ENCODE measurements around the gene TOM1L2.

The TOM1L2 gene

DNA sequence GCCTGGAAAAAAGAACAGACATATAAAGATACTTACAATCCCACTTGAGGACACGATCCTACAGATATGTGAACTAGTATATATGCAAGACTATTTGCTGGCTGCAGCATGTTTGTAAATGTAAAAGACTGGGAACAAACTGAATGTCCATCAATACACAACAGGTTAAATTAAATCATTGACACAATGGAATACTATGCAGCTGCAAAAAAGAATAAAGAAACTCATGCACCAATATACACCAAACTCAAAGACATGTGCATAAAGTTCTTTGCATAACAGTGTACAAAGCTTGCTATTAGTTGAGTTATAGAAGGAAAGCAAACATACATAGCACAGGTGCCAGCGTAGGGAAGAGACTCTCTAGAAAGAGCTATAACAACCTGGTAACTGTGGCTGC lies 73.5 kb downstream of the TOM1L2 start:
- DNase-seq (ENCODE audit: low read depth): no peak

DNA sequence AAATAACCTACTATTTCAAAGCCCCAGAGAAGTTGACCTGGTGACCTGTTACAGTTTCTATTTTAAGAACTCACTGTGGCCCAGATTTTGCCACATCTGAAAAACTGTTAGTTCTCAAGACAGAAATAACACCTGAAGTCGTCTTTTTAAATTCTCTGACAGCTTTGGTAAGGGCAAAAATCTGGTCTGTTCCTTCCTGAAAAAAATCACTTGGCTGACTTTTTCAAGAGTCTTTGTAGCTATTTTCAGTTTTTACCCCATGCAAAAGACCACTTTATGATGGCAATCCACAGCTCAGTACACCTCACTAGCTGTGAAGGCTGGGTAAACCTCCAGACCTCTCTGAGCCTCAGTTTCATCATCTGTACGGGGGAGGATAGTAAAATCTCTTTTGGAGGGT lies 74.8 kb downstream of the TOM1L2 start:
- no peak for DNase-seq (ENCODE audit: low read depth)

DNA sequence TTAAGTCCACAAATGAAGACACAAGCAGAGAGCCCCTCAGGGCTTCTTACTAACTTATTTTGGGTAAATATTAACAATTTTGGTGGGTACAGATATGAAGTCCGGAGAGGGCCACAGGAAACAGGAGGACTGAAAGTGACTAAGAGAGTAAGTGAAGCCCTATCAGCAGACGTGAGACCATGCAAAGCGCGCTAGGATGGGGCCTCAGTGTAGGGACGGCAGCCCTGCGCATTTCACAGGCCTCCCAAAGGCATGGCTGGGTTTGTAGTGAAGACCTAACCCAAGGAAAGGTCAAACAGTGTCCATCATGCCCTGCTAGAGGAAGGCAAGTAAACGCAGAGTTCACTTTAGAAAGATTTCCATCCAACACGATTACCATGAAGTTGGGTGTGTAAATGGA lies 75.5 kb downstream of the TOM1L2 start:
- DNase-seq (ENCODE audit: low read depth): no peak

DNA sequence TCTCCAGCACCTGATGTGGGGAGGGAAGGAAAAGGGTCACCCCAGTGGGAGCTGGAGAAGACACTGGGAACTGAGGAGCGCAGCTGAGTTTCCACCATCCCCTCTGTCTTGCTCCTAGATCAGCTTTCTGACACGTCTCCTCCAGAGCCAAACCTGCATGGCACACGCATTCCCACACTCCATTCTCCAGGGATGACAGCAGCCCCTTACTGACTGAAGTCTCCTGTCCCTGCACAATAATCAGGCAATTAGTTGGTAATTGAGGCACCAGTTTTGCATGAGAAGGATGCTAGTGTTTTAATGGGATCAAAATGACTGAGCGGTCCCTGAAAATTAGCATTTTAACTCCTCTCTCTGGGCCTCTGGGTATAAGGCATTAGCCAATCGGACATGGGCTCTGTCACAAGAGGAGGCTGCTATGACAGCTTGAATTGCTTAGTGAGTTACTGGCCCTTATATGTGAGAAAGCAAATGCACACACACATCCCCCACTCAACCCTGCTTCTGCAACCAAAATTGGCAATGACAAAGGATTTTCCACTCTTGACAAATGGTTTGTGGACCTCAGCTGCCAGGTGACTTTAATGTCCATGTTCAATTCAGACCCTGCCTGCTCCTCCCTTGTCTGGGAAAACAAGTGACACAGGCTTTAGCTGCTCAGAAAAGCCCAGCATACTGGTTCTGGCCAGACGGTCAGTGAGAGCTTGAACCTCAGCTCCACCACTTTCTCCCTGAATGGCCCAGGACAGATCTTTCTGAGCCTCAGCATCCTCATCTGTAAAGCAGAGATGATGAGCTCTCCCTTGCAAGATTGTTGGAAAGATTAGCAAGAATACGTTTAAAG lies 78.2 kb downstream of the TOM1L2 start:
- no peak for DNase-seq (ENCODE audit: low read depth)

DNA sequence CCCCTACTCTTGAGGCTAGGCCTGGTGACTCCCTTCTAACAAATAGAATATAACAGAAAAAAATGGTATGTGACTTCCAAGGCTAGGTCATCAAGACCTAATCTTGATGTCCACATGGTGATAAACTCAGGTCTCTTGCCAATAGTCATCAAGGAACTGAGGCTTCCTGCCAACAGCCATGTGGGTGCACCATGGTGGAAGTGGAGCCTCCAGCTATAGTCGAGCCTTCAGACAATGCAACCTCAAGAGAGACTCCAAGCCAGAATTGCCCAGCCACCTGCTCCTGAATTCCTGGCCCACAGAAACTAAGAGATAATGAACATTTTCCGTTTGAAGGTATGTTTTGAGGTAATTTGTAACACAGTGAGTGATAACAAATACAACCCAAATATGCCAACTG lies 79.5 kb downstream of the TOM1L2 start:
- DNase-seq (ENCODE audit: low read depth): no peak

DNA sequence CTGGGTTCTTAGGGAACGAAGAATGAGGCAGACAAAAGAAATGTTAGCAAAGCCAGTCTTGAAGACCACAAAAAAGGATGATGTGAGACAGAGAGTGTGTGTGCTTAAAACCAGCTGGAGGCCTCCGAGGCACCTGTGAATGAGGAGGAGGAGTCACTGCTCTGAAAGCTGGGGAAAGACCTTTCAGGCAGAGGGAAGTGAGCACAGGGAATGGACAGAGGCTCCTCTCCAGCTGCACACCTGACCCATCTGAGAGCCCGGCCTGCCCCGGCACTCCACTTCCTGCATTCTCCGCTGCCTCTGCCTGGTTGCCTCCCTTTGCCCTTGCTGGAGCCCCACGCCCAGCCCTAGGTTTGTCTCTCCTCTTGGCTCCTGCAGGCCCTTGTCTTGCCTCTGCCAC lies 80.2 kb downstream of the TOM1L2 start:
- no peak for DNase-seq (ENCODE audit: low read depth)

DNA sequence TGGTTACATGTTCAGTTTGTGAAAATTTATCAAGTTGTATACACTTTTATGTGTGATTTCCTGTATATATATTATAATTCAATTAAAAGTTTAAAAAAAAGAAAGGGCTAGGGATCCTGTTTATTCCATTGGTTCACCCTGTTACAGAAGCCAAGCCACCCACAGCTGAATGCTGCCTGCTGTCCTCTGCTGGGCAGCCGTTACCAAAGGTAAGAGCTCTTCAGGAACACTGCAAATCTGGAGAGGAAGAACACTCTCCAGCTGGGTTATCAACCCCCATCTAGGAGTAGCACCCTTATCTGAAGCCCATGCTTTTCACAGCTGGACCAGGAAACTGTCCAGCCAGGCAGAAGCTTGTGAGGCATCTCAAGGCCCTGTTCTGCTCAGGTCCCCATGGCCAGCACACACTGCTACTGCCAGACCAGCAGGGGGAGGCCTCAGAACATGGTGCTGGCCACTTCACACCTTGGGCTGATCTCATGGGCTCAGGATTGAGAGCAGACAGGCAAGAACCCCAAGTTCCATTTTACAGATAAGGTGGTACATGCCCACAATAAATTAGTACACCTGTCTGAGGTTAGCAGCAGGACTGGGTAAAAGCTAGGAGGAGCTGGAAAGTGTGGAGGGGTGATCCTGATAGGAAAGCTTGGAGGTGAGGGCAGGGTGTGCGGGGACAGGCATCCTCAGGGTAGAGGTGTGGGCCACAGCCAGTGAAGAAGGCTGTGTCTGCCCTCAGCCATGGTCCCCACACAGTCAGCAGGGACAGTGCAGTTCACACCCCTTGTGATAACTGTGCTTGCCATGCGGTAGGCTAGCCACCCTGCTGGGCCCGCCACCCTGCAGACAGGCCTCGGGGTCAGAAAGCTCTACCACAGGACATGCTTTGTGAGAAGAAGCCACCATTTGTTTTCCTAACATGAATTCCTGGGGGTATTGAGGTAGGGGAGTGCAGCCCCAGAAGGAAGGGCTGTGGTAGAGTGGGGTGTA lies 81.1 kb downstream of the TOM1L2 start:
- no peak for DNase-seq (ENCODE audit: low read depth)

DNA sequence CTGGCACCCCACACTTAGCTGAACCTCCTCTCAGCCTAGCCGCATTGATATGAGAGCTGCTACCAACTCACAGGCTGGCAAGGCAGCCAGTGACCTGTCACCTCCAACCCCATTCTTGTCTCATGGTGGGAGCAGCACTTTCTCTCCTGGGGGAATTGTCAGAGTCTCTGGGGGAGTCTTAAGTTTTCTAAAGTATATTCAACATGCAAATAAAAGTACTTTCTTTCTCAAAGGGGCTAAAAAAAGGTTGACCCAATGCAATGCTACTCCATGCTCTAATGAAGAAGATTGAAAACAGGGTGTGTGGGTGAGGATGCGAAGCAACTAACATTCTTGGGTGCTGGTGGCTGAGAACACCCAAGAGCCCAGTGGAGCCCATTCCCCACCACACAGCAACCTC lies 82.3 kb downstream of the TOM1L2 start:
- no peak for DNase-seq (ENCODE audit: low read depth)

DNA sequence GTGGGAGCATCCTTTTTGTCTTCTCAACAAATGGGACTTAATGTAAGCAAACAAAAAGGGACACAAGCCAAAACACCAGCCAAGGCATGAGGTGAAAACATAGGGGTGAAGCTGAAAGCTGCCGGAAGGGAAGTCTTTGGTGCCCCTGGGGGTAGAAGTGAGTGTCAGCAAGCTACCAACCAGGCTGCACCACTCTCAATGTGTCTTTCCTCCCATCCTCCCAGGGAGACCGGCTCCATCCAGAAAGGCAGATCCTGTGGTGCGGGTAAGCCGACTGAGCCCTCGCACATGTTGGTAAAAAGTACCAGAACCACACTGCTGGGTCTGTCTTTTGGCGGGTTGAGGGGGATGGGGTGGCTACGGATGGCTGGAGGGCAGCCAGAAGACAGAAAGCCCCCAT lies 83.4 kb downstream of the TOM1L2 start:
- no peak for DNase-seq (ENCODE audit: low read depth)

DNA sequence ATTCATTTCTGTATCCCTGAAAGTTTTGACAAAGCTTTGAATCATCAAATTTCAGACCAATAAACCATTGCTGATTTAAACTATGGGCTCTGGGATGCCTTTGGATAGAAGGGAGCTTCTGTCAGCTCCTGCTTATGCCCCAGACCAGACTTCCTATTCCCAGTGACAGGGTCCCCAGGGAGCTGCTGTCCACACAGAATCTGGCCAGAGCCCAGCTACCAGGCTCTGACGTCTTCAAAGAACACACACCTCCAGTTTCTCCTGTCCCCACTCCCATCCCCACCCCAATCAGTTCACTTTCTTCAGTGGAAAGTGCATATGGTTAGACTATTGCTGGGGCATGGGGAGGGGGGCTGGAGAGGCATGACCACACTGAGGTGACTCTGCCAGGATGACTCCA lies 83.8 kb downstream of the TOM1L2 start:
- DNase-seq (ENCODE audit: low read depth): no peak

DNA sequence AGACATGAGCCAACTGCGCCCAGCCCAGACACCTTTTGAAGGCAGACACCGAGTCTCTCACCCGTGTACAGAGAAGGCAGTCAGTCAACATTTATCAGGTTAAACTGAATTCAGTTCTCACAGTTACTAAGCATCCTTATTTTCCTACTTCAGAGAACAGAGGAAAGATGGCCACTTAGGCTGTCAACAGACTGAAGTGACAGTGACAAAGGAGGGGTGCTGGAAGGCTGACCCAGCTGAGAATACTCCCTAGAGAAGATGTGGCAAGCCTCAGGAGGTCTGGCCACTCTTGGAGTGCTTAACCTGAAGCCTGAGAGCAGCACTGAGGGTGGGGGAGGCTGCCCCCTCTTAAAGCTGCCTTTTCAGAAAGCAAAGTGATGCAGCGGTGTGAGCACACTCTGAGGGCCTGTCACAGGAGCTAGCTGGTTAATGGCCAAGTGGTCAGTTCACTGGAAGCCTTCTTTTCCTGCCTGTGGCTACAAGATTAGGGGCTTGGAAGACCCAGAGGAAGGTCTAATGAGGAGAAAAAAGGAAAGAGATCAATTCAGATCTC lies 84.4 kb downstream of the TOM1L2 start:
- no peak for DNase-seq (ENCODE audit: low read depth)

DNA sequence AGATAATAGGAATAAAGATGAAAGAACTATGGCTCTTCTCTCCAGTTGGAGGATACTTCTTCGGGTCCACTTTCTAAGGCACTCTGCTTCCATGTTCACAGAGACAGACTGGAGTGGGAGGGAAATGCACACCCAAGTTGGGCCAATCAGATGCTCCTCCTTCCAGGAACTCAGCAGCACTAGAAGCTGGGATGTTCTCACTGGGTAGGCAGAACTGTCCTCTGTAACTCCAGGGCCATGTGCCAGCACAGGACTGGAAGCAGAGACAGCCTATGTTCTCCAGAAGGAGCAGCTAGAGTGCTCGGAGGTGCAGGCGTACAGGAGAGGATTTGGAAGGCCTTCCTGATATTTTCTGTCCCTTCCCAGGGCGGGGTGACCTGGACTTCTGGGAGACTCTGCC lies 85.5 kb downstream of the TOM1L2 start:
- no peak for DNase-seq (ENCODE audit: low read depth)

DNA sequence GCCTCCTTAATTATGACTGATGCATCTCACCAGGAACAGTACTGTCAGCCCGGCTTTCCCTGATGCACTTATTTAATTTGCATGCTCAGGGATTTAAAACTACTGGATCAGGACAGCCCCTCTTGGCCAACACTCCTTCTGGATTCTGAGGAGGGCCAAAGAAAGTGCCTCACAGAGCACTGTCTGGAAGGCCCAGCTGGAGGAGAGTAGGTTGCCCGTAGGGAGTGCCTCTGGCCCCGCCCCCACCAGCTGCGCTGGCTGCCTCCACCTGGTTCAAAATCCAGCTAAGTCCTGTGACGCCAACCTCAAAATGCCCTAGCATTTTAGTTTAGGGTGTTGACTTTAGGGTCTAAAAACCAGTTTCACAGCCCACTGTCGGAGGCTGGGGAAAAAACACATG lies 86.0 kb downstream of the TOM1L2 start:
- DNase-seq (ENCODE audit: low read depth): no peak

DNA sequence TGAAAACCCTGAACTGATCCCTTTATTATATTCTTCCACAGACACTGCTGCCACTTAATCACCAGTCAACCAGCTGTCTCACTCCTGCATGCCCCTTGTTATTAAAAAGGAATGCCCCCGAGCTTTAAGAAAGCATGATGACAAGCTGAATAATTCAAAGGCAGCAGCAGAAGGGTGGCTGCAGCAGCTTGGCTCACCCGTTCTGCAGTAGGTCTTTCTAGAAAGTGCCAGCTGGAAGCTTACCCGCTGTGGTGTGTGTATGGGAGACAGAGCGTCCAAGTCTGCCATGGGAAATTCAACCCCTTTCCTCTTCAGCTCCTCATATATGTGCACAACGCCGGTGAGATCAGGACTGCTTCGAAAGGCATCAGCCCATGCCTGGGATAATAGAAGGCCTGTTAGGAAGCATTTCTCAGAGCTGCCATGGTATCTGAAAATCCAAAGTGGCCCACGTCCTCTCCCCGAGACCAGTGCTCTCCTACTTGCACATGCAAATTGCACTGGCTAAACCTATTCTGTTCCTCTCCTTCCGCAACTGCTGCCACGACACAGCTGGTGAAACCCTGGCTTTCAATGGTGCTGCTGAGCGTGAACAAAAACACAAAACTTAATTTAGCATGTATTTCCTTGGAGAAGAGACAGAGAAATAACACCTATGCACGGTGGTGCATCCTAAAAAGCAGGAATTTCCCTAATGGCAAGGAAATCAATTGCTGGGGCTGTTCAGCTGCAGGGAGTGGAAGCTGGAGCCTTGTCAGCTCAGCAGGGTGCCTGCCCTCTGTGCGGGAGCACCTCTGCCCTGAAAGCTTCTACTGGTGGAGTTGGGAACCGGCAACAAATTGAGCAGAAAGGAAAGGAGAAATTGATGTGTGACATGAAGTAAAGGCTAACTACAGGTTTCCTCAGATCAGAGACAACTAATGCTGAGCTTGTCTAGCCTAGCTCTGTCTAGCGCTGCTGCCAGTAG lies 87.5 kb downstream of the TOM1L2 start:
- no peak for DNase-seq (ENCODE audit: low read depth)

DNA sequence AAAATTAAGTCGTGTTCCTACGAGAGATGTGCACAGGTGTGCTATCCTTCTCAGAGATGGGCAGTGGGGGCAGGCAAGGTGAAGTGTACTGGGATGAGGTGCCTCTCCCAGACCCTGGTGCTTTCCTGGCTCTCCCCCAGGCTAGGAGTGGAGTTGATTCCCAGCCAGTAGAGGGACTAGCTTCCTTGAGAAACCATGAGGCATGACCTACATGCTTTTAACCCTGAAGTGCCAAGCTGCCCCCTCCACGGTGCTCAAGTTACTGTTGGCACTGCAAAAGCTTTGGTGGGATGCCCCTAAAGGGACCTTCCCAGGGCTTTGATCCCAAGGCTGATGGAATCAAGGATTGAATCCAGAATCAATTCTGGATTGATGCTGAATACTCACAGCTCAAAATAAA lies 88.4 kb downstream of the TOM1L2 start:
- DNase-seq (ENCODE audit: low read depth): no peak

DNA sequence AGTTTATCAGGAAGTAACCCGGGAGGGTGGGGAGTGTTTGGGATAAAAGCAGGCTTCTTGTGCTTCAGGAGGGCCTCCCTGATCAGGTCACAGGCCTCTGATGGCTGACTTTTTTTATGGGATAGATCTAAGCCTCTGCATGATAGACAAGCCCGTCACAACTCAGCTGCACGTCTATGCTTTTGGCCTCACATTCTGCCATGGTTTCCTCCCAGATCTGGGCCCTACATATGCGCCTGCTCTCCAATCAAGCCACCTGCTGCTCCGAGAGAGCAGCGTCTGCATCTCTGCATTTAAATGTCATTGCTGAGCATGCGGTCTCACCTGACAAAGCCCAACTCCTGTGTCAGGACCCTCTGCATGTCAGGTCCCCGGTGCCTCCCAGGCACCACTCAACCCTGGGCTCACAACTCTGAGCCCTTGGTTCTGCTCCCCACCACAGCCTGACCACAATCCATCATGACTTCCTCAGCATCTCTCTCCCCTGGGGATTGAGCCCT lies 90.1 kb downstream of the TOM1L2 start:
- DNase-seq (ENCODE audit: low read depth): no peak

DNA sequence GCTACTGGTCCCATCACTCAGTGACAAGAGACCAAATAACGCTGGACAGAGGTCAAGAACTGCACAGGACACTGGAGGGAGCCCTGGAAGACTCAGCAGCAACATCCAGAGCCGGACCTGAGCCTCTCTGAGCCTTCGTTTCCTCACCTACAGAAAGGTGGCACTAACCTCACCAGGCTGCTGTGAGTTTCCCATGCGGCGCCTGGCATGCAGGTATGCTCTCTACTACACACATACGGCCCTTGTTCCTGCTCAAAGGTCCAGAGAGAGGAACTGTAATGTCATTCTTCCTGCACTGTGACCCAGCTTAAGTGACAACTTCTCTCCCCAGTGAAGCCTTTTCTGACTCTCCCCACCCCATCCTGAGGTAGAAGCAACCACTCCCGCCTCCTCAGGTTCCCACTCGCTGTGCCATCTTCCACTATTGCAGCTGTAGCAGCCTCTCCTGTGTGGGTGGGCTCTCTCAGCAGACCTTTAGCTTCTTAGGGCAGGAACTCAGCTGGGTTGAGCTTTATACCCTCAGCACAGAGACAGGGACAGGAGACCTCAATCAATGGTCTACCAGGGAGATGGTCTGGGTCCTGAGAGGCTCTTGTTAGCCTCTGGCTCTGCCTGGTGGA lies 91.5 kb downstream of the TOM1L2 start:
- no peak for DNase-seq (ENCODE audit: low read depth)

DNA sequence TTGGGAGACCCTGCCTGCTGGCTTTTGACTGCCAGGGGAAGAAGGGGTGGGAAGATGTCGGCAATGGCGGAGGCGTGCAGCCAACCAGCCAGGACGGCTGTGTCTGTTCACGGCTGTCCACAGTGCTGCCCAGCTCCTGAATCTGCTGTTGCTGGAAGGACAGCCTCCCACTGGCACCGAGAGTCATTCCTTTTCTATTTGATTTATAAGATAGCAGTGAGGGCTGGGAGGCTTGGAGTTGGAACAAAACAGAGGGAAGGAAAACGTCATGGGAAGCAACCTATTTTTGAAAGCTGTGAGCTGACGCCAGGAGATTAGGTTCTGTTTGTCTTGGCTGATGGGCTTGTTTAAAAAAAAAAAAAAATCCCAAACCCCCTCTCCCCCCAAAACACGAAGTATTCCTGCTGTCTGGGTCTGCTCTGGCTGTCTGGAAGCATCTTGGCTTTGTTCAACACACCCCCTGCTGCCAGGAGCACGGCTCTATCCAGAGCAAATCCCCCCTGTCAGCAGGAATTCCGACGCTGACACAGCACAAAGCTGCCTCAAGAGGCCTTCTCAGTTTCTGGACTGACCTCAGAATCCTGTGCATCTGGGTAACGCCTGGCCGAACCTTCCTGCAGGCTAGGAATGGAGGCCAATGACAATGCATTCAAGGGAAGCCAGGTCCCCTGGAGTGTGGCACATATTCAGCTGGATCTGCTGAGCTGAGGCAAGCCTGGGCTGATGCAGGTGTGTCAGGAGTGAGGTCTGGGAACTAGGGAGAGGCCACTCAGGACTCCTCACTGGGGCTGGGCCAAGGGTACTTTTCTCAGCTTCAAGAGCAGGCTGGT lies 94.5 kb downstream of the TOM1L2 start:
- DNase-seq (ENCODE audit: low read depth): peak; percentile 67

DNA sequence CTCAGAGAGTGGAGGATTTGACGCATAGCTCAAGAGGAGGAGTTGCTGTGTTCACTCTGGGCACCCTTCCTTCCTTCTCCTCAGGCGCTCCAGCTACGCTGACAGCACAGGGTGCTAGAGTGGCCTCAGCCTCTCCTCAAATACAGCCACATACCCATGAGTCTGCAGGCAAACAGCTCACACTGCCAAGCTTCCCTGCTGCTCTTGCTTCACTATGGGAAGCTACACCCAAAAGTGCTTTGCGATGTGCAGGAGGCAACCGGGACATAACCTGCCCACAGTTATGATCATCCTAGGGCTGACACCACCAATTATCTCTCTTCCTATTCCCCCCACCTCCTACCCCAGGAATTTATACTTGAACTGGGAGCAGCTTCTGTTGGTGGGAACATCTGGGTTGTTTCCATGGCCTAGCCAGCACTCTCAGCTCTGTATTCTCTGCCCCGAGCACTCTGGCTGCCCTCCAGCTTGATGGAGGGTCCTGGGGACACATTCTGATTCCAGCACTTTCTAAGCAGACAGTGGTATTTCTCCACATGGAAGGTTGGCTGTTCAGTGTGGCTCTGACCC lies 95.2 kb downstream of the TOM1L2 start:
- DNase-seq (ENCODE audit: low read depth): no peak

DNA sequence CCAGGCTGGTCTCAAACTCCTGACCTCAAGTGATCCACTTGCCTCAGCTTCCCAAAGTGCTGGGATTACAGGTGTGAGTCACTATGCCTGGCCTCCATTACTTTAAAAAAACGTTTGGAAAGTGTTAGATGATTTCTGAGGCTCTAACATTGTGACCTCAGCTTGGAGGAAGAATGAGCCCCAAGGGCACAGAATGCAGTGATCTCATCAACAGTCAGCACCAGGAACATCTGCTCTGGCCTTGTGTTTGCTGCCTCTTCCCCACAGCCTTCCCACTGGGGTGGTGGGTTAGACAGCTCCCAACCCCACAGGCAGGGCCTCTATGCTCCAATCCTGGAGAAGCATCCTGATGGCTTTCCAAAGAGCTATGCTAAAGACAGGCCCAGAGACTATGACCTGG lies 97.7 kb downstream of the TOM1L2 start:
- DNase-seq (ENCODE audit: low read depth): peak; percentile 51

All from non-pigmented ciliary epithelial cell (primary cell).